A549 (cell line): ENCODE data around the gene BCR. TPM values are rescaled to one million over a fixed set of nuclear protein-coding genes. Genes with fewer than 3 reads are reported as not detected.
A peak's percentile ranks its signal among the peaks of the same experiment; 100 is the strongest.

Source experiments
- ATAC-seq, 2 experiments: fragments of 200-7000 bp in 1 of 2; fragments of >200 bp in 1 of 2; cut with Nextera tagmentation in 1 of 2; cut with Tn5 transposase in 1 of 2; 3 replicates each; pipeline versions ENCODE4 v1.8.0 to v1.9.1; 2018 to 2020; ENCODE audit warnings: mild to moderate bottlenecking in 1 of 2, moderate library complexity in 1 of 2
- CTCF ChIA-PET: fragments of 300-600 bp; sonication (Branson Sonifier 250); formaldehyde crosslinking; extraction: SDS; loops from one replicate; lab custom pipeline; 2021; ENCODE audit warnings: antibody characterized with exemption, inconsistent platforms; lab: Yijun Ruan, JAX
- POLR2A ChIA-PET: fragments of 350-600 bp; formaldehyde crosslinking; extraction: SDS; loops from one replicate; lab custom pipeline; 2021; ENCODE audit warnings: antibody characterized with exemption, inconsistent platforms; lab: Yijun Ruan, JAX
- DNase-seq, 2 experiments: peaks; one replicate each; pipeline versions ENCODE4 v3.0.0 to v3.0.0-alpha.2; 2011 to 2016; ENCODE audit warnings: low read depth in 1 of 2, low spot score in 1 of 2
- FAIRE-seq: peaks from 2 replicates; lab custom pipeline; 2011; peaks lifted over from hg19 to GRCh38; lab: Jason Lieb, UNC
- H3K27ac ChIP-seq, 2 experiments: fragments of >200 bp; sonication (Bioruptor Twin); formaldehyde crosslinking; 3 replicates each; pipeline ENCODE4 v1.5.1; 2016 to 2017
- H3K4me1 ChIP-seq: fragments of >200 bp; sonication (Bioruptor Twin); formaldehyde crosslinking; 3 replicates; pipeline ENCODE4 v1.6.1; 2016
- H3K4me2 ChIP-seq: fragments of >200 bp; sonication (Bioruptor Twin); formaldehyde crosslinking; 3 replicates; pipeline ENCODE4 v1.6.1; 2016
- H3K4me3 ChIP-seq: fragments of >200 bp; sonication (Bioruptor Twin); formaldehyde crosslinking; 3 replicates; pipeline ENCODE4 v1.5.1; 2016
- H3K9me3 ChIP-seq: fragments of >200 bp; sonication (Bioruptor Twin); formaldehyde crosslinking; 3 replicates; pipeline ENCODE4 v1.6.1; 2016
- ATOH8 ChIP-seq: fragments of 250-450 bp; sonication (Bioruptor Pico); IDR thresholded peaks from 2 replicates; pipeline ENCODE4 v1.5.0; 2020; ENCODE audit warnings: low read depth, mild to moderate bottlenecking, moderate library complexity
- CEBPB ChIP-seq, 2 experiments: fragments of >200 bp in 1 of 2; sonication (Bioruptor Twin) in 1 of 2; formaldehyde crosslinking in 1 of 2; IDR thresholded peaks; 2 replicates each; pipeline ENCODE4 v1.6.1; 2012 to 2016
- CHD2 ChIP-seq: fragments of 150-350 bp; IDR thresholded peaks from 2 replicates; pipeline ENCODE4 v1.6.1; 2014; ENCODE audit warnings: low read length; ENCODE audit not compliant: partially characterized antibody
- CTCF ChIP-seq: fragments of >200 bp; sonication (Bioruptor Twin); formaldehyde crosslinking; IDR thresholded peaks from 3 replicates; pipeline ENCODE4 v1.5.1; 2016
- EP300 ChIP-seq, 2 experiments: fragments of >200 bp; sonication (Bioruptor Twin); formaldehyde crosslinking; IDR thresholded peaks; 2 replicates in 1 of 2; 3 replicates in 1 of 2; pipeline ENCODE4 v1.6.1; 2016 to 2017
- FOSB ChIP-seq: fragments of 250-450 bp; sonication (Bioruptor Pico); IDR thresholded peaks from 2 replicates; pipeline ENCODE4 v1.5.0; 2020; ENCODE audit warnings: mild to moderate bottlenecking, moderate library complexity
- FOXS1 ChIP-seq: fragments of 250-450 bp; sonication (Bioruptor Pico); IDR thresholded peaks from 2 replicates; pipeline ENCODE4 v1.5.0; 2020; ENCODE audit warnings: mild to moderate bottlenecking, moderate library complexity
- GATA3 ChIP-seq: IDR thresholded peaks from 2 replicates; pipeline ENCODE4 v1.6.1; 2012; ENCODE audit warnings: borderline replicate concordance
- HDAC2 ChIP-seq: fragments of 200-600 bp; sonication (generic); IDR thresholded peaks from 2 replicates; pipeline ENCODE4 v1.6.1; 2016
- HES2 ChIP-seq: fragments of >200 bp; sonication (Bioruptor Twin); formaldehyde crosslinking; IDR thresholded peaks from 2 replicates; pipeline ENCODE4 v1.6.1; 2016
- HMGXB4 ChIP-seq: fragments of 250-450 bp; sonication (Bioruptor Pico); IDR thresholded peaks from 2 replicates; pipeline ENCODE4 v1.5.0; 2021; ENCODE audit warnings: mild to moderate bottlenecking, moderate library complexity, borderline replicate concordance
- HOXA7 ChIP-seq: fragments of 250-450 bp; sonication (Bioruptor Pico); IDR thresholded peaks from 2 replicates; pipeline ENCODE4 v1.5.0; 2020; ENCODE audit warnings: mild to moderate bottlenecking, moderate library complexity
- HOXB13 ChIP-seq: fragments of 250-450 bp; sonication (Bioruptor Pico); IDR thresholded peaks from 2 replicates; pipeline ENCODE4 v1.5.0; 2020; ENCODE audit warnings: low read depth, mild to moderate bottlenecking, moderate library complexity
- JUN ChIP-seq, 2 experiments: fragments of >200 bp; sonication (Bioruptor Twin); formaldehyde crosslinking; IDR thresholded peaks; 2 replicates in 1 of 2; 3 replicates in 1 of 2; pipeline ENCODE4 v1.6.1; 2016 to 2017
- JUNB ChIP-seq: fragments of >200 bp; sonication (Bioruptor Twin); formaldehyde crosslinking; IDR thresholded peaks from 2 replicates; pipeline ENCODE4 v1.6.1; 2016
- KDM5A ChIP-seq: fragments of 200-600 bp; sonication (generic); IDR thresholded peaks from 2 replicates; pipeline ENCODE4 v1.6.1; 2016; ENCODE audit warnings: antibody characterized with exemption, mild to moderate bottlenecking
- MAX ChIP-seq: IDR thresholded peaks from 2 replicates; pipeline ENCODE4 v1.6.1; 2012
- NR3C1 ChIP-seq: fragments of >200 bp; sonication (Bioruptor Twin); formaldehyde crosslinking; IDR thresholded peaks from 3 replicates; pipeline ENCODE4 v1.6.1; 2017
- PBX3 ChIP-seq: IDR thresholded peaks from 2 replicates; pipeline ENCODE4 v1.6.1; 2012
- PHF8 ChIP-seq: fragments of 200-600 bp; sonication (generic); IDR thresholded peaks from 2 replicates; pipeline ENCODE4 v1.6.1; 2016; ENCODE audit warnings: low read depth, mild to moderate bottlenecking, antibody characterized with exemption, moderate library complexity, borderline replicate concordance
- POLR2A ChIP-seq: IDR thresholded peaks from 2 replicates; pipeline ENCODE4 v1.6.1; 2012; ENCODE audit warnings: mild to moderate bottlenecking, low read length
- REST ChIP-seq: fragments of 200-600 bp; sonication (generic); IDR thresholded peaks from 2 replicates; pipeline ENCODE4 v1.6.1; 2016; ENCODE audit warnings: antibody characterized with exemption, mild to moderate bottlenecking, moderate library complexity
- SMC3 ChIP-seq: fragments of >200 bp; sonication (Bioruptor Twin); formaldehyde crosslinking; IDR thresholded peaks from 3 replicates; pipeline ENCODE4 v1.6.1; 2018; ENCODE audit warnings: inconsistent platforms
- TFCP2L1 ChIP-seq: fragments of 250-450 bp; sonication (Bioruptor Pico); IDR thresholded peaks from 2 replicates; pipeline ENCODE4 v1.5.0; 2021; ENCODE audit warnings: mild to moderate bottlenecking
- ZC3H11A ChIP-seq: fragments of 450-650 bp; IDR thresholded peaks from 2 replicates; pipeline ENCODE4 v1.6.1; 2014; ENCODE audit warnings: antibody characterized with exemption, mild to moderate bottlenecking
- ZNF302 ChIP-seq: fragments of 250-450 bp; sonication (Bioruptor Pico); IDR thresholded peaks from 2 replicates; pipeline ENCODE4 v1.9.0; 2021; ENCODE audit warnings: inconsistent platforms, mild to moderate bottlenecking, moderate library complexity
- WGBS: methylation state at CpG from one replicate; pipeline ENCODE4 v1.1.6; 2017; ENCODE audit errors: missing lambda C conversion rate; 5-methylcytosine and 5-hydroxymethylcytosine counted together
- polyA minus RNA-seq: library from RNA; depleted of rRNA, polyadenylated mRNA; stranded (reverse); fragments of >200 nt; gene quantifications from 2 replicates; pipeline ENCODE4 v1.2.3, GENCODE V29; 2011; rRNA and poly(A)+ RNA removed
- polyA plus RNA-seq, 4 experiments: library from polyadenylated mRNA; depleted of rRNA in 3 of 4; stranded (reverse); fragments of >200 nt; fragmentation: RNase III in 1 of 4; extraction: RNeasy Plus Mini Kit Qiagen cat#74134 plus additional on column Dnase treatment in 1 of 4; gene quantifications; 2 replicates in 3 of 4; 3 replicates in 1 of 4; pipeline ENCODE4 v1.2.3, GENCODE V29; 2011 to 2017

Gene BCR
- polyA plus RNA-seq (2011; rRNA removed) = 12.7 and 14.7 TPM in 2 replicates
- polyA plus RNA-seq (2012; cell fraction: cytosol; rRNA removed) = 18.9 and 25.9 TPM in 2 replicates
- polyA plus RNA-seq (2012; cell fraction: nucleus; rRNA removed) = 32.4 and 39.8 TPM in 2 replicates
- polyA plus RNA-seq (2017; fragmentation: RNase III; extraction: RNeasy Plus Mini Kit Qiagen cat#74134 plus additional on column Dnase treatment) = 13.9 to 16.4 TPM (median 16.1 TPM) in 3 replicates
- 33.0 and 63.3 TPM in 2 replicates for polyA minus RNA-seq

GRCh38 chr22:23180301-23180892 is at the start of gene BCR:
Gene BCR, plus strand, starts transcription at chr22:23180509. Its CDS starts 452 bp downstream, at chr22:23180961.
- POLR2A ChIA-PET = interaction anchor here (1.2 kb wide), 1 partner anchor 102 kb away, joined by 5 read pairs; no protein-coding TSS in a partner anchor
- Histone ChIP-seq H3K4me2 (peak within 1 kb of the TSS; percentile 86), H3K9me3 (no peaks in the 10 kb centered on the region), H3K4me1 (peaks cover 31% of the 10 kb centered on the region), H3K27ac (peak within 1 kb of the TSS; percentile 86 to 99), H3K4me3 (peak within 1 kb of the TSS; percentile 60)
- DNase-seq = peak; percentile 42 to 51
- TF ChIP-seq ATOH8 (no peak), JUNB (no peak), PHF8 (no peak), GATA3 (no peak), HOXB13 (CRISPR knock-in tag) (no peak), NR3C1 (no peak), JUN (IDR thresholded peaks at IDR 0.05) (peak in 1 of 2 experiments; percentile 35; a peak in 1 of 5 replicates), HOXA7 (CRISPR knock-in tag) (no peak), POLR2A (peak; percentile 28; the same call in 1 of the 2 replicates), ZNF302 (CRISPR knock-in tag) (no peak), HDAC2 (no peak)
- 0% methylated on average over 2 of the region's 88 CpGs for WGBS
- no peak for FAIRE-seq
- ATAC-seq = peak; percentile 82 to 85
- CTCF ChIA-PET = interaction anchor here (1.2 to 13.4 kb wide), 5 partner anchors 99 to 206 kb away, joined by 6 to 186 read pairs (median 6); no protein-coding TSS in a partner anchor

- ATAC-seq (no peak), DNase-seq (no peak), FAIRE-seq (no peak)
- ChIA-PET CTCF (interaction anchor here (8.7 kb wide), 1 partner anchor 172 kb away, joined by 314 read pairs; no protein-coding TSS in a partner anchor), POLR2A (no interaction called here)
- H3K27ac ChIP-seq = no peak overlapping the region
- H3K9me3 ChIP-seq = no peaks in the 10 kb centered on the region
- TF ChIP-seq HOXA7 (CRISPR knock-in tag) (no peak), HES2 (no peak), HMGXB4 (CRISPR knock-in tag) (no peak), MAX (no peak), JUNB (no peak), SMC3 (no peak), CEBPB (IDR thresholded peaks at IDR 0.05) (no peak), REST (no peak), CHD2 (no peak), KDM5A (no peak), FOSB (CRISPR knock-in tag) (no peak), EP300 (IDR thresholded peaks at IDR 0.05) (no peak), ZNF302 (CRISPR knock-in tag) (no peak), ZC3H11A (no peak), PBX3 (no peak), FOXS1 (CRISPR knock-in tag) (no peak), JUN (IDR thresholded peaks at IDR 0.05) (no peak), TFCP2L1 (CRISPR knock-in tag) (no peak), CTCF (no peak)
- no peak overlapping the region for H3K4me3 ChIP-seq
- WGBS = 32% methylated on average over 3 of the region's 3 CpGs
- no peaks in the 10 kb centered on the region for H3K4me1 ChIP-seq
- H3K4me2 ChIP-seq = no peak overlapping the region
These were observed 49.6 kb upstream of the BCR start for GRCh38 chr22:23130697-23131096.
